Muscle of leg (tissue), 11 donors: ENCODE data around the gene ADPGK. TPM values are rescaled to one million over a fixed set of nuclear protein-coding genes. Genes with fewer than 3 reads are reported as not detected.

Experiments used
- DNase-seq: peaks from one replicate; pipeline ENCODE4 v3.0.0; 2013
- H3K27ac ChIP-seq: one replicate; pipeline ENCODE4 v1.5.1; 2013; ENCODE audit warnings: mild to moderate bottlenecking, low read length, control low read depth
- H3K27me3 ChIP-seq: one replicate; pipeline ENCODE4 v1.6.1; 2013; ENCODE audit warnings: low read length; ENCODE audit not compliant: control insufficient read depth, insufficient read depth
- H3K36me3 ChIP-seq: one replicate; pipeline ENCODE4 v1.6.1; 2013; ENCODE audit warnings: low read length; ENCODE audit not compliant: control insufficient read depth, insufficient read depth
- H3K4me1 ChIP-seq: one replicate; pipeline ENCODE4 v1.6.1; 2013; ENCODE audit warnings: low read length; ENCODE audit not compliant: control insufficient read depth, insufficient read depth
- H3K4me3 ChIP-seq: one replicate; pipeline ENCODE4 v1.5.1; 2013; ENCODE audit warnings: low read length, control low read depth
- H3K9me3 ChIP-seq: replicated peaks from 2 replicates; pipeline ENCODE4 v1.6.1; 2013; ENCODE audit warnings: low read depth, low read length; ENCODE audit not compliant: control insufficient read depth
- WGBS: methylation state at CpG from one replicate; pipeline ENCODE4 v1.1.5; 2013; ENCODE audit warnings: missing lambda C conversion rate; ENCODE audit not compliant: insufficient coverage; 5-methylcytosine and 5-hydroxymethylcytosine counted together
- polyA plus RNA-seq, 8 donors: library from polyadenylated mRNA; unstranded; fragments of 120-200 nt; gene quantifications; one replicate each; pipeline versions ENCODE4 v1.2.1 to v1.2.3, GENCODE V29; 2013; ENCODE audit warnings: inconsistent platforms in 1 of 8, low replicate concordance in 1 of 8; ENCODE audit not compliant: insufficient read length in 8 of 8, insufficient read depth in 1 of 8
- total RNA-seq: library from RNA; stranded (reverse); fragments of 120-200 nt; gene quantifications from one replicate; pipeline ENCODE4 v1.2.4, GENCODE V29; 2013

The ADPGK gene
- total and polyA plus RNA-seq, 9 donors = 29.7 to 44.5 (median 36.3) TPM

DNA sequence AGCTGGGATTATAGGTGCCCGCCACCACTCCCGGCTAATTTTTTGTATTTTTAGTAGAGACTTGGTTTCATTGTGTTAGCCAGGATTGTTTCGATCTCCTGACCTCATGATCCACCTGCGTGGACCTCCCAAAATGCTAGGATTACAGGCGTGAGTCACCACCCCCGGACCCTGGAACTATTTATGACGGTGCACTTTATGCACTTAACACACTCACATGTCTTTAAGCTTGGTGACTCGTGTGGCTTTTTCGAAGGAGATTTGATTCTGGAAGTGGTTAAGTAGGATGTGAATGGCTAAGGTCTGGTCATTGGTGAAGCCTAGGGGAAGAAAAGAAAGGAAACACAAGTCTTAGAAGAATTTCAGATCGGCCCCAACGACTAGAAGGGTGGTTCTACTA is 77.3 kb downstream of the ADPGK start:
- 88% methylated on average over 2 of the region's 11 CpGs for WGBS
- H3K27me3 ChIP-seq = no peaks in the 10 kb centered on the region

More for the DNA sequence above, 77.3 kb downstream of the ADPGK start:
- Histone ChIP-seq H3K4me3 (no peak overlapping the region), H3K27ac (no peak overlapping the region), H3K9me3 (no peaks in the 10 kb centered on the region), H3K4me1 (no peaks in the 10 kb centered on the region), H3K36me3 (no peaks in the 10 kb centered on the region)
- DNase-seq = no peak

Other genes starting within 250 kb of the ADPGK start
- gene GOLGA6B, start 129.1 kb downstream of the ADPGK start, total RNA-seq = not detected
- gene GOLGA6B, start 129.1 kb downstream of the ADPGK start, polyA plus RNA-seq = under 1 TPM in 2 of 8 donors, not detected in 6; 0.11 to 0.19 TPM
- gene HIGD2B, start 97.6 kb downstream of the ADPGK start, total RNA-seq = not detected
- not detected for gene HIGD2B, start 97.6 kb downstream of the ADPGK start, polyA plus RNA-seq
- 21.9 TPM for gene BBS4, start 97.6 kb downstream of the ADPGK start, total RNA-seq
- 10 to 100 TPM; 14.6 to 24.3 (median 18.5) TPM for gene BBS4, start 97.6 kb downstream of the ADPGK start, polyA plus RNA-seq